GDM1 (cell line): ENCODE data around the gene MKI67.
A peak's percentile ranks its signal among the peaks of the same experiment; 100 is the strongest.

Experiments
- DNase-seq: peaks from one replicate; lab custom pipeline; 2025; lab: John Stamatoyannopoulos, UW

Gene MKI67

DNA sequence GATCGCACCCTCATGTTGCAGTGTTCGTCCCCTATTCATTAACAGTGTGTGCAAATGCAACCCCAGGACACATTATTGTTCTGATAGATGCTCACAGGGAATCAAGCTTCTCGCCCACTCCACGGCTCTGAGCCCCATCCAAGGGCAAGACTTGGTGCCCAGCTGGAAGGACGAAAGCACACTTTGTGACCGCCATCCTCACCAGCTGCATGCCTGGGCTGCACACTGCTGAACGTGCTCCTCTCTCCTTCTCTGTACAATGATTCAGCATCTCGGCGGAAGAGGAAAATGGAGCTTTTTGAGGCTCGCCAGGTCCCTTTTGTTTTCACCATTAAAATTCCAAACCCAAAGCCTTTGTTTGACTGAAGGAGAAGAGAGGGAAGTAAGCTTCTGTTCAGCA is 41.9 kb downstream of the MKI67 start:
- DNase-seq = no peak

DNA sequence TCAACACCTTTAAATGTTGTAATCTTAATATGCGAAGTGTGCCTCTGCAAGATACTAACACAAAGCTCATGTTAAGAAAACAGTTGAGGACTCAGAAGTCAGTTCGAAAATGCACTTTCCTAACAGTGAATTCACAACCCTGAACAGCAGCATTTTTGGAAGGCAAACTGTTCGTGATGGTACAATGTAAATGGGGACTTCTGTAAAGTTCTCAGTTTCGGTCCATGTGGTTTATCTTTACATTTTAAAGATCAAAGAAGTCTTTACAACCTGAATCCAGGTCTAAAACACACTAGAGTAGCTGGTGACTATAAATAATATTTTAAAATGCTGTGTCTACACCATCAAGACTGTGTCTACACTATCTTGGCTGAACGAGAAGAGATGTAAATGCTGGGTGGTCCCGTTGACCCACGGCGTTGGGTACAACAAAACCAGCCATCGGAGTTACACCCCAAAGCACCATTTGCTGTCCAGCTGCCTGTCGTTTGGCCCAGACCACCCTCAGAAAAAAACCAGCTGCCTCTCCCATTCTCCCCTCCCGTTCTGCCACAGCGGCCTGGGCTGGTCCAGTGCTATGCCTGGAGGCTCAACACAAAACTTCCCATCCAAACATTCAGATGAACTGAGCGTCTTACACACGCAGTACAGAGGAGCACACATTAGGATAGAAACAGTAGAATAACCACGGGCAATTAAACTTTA is 42.9 kb downstream of the MKI67 start:
- no peak for DNase-seq

DNA sequence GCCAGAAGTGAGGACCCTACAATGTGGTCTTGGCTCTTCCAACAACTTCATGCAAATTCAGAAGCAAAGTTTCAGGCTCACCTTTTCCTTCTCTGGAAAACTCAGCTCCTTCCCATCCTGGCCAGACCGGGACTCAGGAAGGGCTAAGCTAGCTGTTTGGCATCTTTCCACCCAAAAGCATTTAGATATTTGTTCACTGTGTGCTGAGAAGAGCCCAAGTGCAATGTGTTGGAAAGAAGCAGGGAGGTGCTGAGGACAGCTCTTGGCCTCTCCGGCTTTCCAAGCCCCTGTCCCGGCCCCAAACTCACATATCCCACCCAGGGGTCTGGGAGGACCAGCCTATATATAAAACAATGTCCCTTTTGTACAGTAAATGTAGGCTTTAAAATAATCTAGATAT is 44.5 kb downstream of the MKI67 start:
- no peak for DNase-seq

DNA sequence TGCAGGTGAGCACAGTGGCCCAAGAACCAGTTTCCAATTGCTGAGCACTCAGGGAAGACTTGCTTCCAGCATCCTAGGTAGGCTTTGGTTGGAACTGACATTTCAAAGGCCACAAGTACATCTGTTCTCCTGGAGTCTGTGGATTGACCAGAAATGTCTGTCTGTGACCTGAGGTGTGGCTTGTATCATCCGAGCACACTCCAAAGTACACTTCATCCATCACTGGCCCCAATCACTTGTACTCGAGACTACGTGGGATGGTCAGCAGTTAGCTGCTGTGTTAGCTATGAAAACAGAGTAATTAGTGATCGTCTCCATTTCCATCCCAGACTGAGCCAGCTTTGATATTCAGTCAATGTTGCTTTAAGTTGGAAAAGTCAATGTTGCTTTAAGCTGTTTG is 45.0 kb downstream of the MKI67 start:
- no peak for DNase-seq

DNA sequence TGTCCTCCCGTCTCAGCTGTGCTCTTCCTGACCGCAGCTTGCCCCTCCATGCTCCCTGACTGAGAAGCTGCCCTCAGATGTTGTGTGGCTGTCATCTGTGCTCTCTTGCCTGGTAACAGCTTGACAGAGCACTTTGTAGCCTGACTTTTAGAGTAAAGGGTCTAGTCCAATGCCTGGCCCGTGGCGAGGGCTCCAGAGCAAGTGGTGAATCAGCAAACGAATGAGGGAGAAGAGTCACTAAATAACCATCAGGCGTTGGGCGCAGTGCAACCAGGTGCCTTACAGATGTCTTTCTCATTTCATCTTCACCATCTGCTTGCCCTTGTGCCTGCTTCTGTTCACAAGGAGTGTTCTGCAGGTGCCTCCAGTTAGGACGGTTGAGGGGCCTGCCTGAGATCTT is 45.6 kb downstream of the MKI67 start:
- DNase-seq = no peak

DNA sequence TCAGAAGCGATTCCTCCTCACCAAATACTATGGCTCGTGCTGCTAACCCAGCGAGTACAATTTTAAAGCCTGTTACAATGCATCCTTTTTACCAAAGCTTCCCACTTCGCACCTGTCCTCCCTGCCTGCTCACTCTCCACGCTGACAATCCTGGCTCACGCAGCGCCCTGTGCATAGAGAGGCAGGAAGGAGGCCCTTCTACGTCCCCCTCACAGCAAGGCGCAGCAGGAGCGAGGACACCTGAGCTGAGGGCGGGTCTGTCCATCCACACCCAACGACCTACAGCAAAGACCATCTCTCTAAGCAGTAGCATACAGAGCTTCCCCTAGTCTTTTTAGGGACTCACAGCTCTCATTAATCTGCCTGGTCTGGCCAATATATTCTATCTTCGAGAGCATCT is 46.0 kb downstream of the MKI67 start:
- DNase-seq = no peak

DNA sequence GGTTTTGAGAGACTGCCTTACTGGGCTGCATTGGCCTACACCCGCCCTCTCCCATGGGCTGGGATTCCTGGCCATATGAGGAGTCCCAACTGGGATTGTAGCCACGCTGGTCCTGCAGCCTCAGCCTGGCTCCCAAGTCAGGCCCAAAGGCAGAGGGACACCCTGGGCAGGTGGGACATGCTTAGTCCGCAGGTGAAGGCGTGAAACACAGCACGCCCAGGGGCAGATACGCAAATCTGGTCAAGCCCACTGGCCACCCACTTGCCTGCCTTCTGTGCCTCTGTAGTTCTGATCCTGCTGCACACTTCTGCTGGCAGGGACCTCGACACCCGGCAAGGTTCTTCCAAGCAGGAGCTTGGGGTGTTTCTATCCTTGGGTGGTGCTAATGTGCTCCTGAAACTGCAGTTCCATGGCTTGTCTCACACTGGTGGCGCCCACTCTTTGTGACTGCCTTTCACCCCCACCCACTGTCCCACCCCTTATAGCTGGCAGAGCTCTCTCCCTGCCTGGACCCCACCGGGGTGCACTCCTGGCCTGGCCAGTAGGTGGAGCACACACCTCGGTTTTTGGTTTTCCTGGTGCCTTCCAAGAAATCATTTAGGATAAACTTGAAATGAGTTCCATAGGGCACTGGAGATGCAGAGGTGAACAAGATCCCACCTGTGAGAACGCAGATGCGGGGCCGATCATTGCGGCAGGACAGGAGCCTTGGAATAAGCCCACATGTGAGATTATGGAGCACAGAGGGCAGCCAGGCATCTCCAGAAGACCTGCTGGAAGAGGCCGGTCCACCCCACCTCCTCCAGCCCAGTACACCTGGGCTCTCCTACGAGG is 47.9 kb downstream of the MKI67 start:
- no peak for DNase-seq

DNA sequence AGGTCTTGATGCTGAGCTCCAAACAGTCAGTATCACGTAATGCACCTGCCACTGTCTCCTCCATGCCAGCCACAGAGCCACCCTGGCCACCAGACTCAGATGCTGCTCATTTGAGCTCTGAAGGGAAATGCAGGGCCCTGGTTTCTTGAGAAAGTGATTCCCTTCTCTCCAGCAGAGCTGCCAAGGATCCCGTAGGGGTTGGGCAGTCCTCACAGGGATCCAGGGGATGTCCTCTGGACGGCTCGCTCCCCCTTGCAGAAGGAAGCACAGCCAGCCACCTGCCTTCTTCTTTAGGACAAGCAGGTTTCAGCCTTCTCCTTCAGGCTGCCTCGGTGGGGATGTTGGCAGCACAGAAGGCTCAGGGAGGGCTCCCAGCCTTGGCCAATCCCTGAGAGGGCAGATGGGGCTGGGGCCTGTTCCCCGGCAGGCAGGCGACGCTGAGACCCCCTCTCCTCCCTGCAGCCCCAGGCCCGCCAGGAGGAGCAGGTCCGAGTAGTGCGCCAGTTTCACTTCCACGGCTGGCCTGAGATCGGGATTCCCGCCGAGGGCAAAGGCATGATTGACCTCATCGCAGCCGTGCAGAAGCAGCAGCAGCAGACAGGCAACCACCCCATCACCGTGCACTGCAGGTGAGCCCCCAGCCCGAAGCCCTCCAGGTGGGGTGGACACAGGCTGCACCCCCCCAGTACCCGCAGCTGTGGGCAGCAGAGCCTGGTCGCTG is 48.9 kb downstream of the MKI67 start:
- no peak for DNase-seq

DNA sequence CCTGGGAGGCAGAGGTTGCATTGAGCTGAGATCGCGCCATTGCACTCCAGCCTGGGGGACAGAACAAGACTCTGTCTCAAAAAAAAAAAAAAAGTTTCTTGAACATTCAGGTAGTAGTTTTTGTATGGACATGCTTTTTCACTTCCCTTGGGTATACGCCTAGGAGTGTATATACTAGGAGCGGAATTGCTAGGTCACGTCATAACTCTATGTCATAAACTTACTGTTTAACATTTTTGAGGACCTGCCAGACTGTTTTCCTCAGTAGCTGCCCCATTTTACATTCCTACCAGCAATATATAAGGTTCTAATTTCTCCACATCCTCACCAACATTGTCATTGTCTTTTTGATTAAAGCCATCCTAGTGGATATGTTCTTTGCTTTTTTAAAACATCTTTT is 51.6 kb downstream of the MKI67 start:
- no peak for DNase-seq

DNA sequence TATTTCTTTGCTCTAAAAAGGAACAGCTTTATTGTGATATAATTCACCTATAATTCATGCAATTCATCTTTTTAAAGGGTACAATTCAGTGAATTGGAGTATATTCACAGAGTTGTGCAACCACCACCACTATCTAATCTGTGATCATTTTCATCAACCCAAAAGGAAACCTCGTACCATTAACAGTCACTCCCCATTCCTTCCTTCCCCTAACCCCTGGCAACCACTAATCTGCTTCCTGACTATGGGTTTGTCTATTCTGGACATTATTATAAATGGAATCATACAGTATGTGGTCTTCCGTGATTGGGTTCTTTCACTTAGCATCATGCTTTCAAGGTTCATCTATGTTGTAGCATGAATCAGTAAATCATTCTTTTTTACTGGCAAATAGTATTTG is 52.3 kb downstream of the MKI67 start:
- no peak for DNase-seq

DNA sequence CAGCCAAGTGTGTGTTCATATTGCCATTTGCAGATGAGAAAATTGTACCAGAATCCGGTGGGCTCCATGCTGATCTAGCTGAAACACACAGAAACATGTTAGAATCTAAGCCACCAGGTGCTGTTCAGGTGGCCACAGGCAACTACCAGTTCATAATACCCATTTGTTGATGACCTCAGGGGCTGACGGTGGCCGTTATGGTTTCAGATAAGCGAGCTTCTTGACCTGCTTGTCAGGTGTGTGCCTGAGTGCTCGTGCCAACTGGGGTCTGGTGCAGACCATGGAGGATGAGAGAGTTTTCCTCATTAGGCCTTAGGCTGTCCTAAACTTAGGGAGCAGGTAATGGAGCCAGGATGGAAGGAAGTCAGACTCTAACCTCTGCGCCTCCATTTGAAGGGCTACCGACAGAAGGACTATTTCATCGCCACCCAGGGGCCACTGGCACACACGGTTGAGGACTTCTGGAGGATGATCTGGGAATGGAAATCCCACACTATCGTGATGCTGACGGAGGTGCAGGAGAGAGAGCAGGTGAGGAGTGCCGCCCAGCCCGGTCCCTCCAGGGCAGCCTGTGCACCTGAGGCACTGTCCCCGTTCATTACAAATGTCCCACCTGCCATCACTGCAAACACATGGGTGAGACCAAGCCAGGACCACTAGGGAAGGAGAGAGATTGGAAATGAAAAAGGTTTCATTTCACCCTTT is 53.1 kb downstream of the MKI67 start:
- DNase-seq = no peak

DNA sequence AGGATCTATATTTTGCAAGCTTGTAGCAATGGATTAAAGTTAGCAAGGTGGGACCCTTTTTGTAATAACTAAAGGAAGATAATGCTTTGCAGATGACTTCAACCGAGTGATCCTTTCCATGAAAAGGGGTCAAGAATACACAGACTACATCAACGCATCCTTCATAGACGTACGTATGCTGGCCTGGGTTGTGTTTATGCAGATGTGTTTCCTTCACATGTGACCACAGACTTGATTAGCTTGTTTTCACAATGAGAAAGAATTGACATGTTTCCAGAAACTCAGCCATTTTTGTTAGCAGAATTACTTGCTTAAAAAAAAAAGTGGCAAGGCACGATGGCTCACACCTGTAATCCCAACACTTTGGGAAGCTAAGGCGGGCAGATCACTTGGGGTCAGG is 54.2 kb downstream of the MKI67 start:
- no peak for DNase-seq

DNA sequence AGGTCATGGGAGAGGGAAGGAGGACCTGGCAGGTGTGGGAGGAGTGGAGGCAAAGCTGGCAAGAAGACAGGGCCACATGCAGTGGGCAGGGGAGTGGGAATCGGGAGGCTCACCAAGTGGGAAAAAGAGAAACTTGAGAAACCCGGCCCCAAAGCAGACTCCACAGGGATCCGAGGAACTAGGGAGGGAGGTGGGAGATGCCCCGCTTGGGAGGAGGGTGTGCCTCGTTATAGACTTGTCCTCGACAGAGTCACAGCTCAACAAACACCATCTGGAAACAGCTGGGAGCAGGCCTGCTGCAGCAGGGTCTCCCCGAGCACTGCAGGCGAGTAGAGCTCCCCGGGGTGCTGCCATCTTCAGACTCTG is 54.8 kb downstream of the MKI67 start:
- DNase-seq = no peak

DNA sequence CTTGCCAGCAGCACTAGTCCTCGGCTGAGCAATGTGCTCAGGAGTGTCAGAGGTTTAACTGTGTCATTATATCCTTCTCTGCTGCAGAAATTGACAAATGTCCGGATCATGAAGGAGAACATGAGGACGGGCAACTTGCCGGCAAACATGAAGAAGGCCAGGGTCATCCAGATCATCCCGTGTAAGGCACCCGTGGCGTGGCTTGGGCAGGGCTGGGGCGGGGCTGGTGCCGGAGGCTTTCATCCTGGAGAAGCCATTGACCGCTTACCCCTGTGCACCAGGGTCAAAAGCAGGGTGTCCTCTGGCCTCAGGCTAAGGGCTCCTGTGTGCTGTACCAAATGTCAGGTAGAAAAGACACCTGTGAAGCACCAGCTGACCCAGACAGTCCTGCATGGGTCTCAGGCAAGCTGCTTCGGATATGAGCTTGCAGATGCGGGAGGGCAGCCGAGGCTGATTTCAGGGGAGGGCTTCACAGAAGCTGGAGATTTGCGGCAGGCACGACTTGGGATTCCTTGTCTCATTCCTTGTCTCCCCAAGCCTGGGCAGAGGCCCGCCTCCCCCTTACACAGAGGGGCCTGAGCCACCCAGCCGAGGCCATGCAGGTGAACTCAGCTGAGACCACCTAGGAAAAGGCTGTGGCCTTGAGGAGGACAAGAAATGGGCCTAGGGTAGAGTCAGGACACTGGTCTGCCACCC is 55.4 kb downstream of the MKI67 start:
- DNase-seq = no peak

DNA sequence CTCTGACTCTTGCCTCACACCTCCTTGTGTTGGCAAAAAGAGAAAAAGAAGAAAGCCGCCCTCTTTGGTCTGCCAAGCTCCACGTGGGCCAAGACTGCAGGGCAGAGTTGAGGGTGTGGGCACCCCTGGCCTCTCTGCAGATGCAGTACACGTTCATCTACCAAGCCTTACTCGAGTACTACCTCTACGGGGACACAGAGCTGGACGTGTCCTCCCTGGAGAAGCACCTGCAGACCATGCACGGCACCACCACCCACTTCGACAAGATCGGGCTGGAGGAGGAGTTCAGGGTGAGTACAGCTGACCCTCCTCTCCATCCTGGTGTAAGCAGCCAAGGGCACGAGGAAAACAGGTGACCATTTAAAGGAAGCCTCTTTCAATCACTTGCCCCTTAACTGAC is 56.1 kb downstream of the MKI67 start:
- no peak for DNase-seq

DNA sequence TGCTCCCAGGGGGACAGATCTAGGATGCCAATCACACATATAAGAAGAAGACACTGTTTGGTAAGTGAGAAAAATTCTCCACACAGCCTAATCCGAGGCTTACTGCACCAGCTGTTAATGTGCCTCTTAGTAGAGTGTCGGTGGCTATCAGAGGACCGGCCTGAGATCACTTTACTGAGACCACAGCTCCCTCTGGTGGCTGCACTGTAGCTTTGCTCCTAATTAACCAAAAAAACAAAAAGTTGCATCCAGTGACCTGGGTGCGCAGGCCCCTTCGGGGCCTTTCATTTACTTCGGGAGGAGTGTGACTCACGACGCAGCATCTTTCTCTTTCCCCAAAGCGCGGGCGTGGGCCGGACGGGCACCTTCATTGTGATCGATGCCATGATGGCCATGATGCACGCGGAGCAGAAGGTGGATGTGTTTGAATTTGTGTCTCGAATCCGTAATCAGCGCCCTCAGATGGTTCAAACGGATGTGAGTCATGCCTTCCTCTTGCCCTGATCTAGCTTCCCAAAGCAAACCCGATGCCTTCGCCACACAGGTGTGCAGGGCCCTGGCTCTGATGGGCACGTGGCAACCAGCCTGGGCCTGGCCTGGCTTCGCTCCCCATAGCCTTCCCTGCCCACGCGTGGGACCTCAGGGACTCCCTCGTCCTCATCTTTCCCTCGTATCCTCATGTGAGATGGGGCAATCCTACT is 56.7 kb downstream of the MKI67 start:
- peak; percentile 59 for DNase-seq

DNA sequence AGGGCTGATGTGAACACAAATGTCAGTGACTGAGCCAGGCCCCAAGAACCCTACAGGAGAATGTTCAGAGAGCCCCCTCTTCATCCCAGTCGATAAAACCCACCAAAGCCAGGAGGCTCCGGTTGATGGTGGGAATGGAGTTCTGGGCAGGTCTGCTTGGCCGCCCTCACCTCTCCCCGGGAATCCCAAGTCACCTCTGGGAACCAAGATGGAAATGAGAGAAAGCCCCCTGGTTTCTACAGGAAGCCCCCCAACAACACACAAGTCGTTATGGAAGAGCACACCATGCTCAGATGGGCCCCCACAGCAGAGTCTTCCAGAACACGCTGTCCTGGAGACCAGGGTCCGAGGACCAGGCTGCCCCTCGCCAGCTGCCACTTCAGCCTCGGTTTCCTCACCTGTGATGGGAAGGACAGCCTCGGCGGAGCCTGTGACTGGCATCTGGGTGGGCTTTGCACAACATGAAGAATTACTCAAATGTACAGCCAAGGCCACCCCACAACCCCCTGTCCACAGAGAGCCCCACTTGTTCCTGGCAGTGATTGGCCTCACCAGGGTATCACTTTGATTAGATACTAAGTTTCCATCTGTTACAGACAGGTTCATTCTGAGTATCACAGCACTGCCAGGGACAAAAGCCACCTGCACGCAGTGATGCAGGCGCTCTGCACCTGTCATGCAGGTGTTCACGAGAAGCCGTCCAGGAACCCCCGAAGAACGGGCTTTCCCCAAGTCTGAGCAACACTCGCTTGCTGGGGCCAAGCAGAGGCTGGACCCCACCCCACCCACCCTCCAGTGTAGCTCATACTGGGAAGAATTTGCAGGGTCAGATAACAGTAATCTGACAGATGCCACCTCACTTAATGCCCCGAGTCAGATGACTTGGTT is 57.6 kb downstream of the MKI67 start:
- DNase-seq = no peak

DNA sequence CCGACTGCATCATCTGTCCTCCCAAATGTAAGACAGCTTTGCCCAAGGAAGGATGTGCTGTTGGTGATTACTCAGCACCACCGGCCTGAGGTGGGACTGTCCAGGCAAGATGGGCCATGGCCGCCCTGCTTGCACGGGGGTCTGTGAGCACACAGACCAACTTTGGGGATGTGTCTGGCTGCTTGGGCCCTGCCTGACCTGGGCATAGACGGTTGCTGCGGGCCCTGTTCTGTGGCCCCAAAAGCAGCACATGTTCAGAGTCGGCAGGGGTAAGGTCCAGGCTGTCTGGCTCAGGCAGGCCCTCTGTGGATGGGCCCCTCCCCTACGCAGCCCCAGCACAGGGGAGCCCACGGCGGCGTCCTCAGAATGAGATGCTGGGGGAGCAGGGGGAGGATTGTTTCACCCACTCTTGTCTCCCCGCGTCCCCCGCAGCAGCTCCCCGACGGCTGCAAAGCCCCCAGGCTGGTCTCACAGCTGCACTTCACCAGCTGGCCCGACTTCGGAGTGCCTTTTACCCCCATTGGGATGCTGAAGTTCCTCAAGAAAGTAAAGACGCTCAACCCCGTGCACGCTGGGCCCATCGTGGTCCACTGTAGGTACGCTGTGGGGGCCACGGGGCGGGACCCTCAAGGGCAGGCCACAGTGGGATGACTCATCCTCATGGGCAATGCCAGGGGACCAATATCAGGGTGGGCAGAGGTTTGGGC is 58.4 kb downstream of the MKI67 start:
- DNase-seq = no peak

DNA sequence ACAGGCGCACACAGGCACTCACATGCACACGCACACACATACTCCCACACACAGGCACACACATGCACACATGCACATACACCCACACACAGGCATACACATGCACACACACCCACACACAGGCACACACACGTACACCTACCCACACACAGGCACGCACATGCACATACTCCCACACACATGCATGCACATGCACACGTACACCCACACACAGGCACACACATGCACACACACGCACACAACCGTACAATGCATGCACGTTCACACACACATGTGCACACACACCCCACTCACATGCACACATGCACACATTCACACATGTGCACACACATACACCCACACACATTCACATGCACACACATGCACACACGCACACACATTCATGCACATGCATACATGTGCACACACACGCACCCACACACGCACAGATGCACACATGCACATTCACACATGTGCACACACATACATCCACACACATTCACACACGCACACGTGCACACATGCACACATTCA is 59.3 kb downstream of the MKI67 start:
- DNase-seq = no peak
